HEK293 (cell line): ENCODE data around the gene SUPT3H.

Experiments used
- CTCF ChIA-PET: fragments of 350-600 bp; formaldehyde crosslinking; extraction: SDS; loops from one replicate; lab custom pipeline; 2021; ENCODE audit warnings: antibody characterized with exemption; lab: Yijun Ruan, JAX
- POLR2A ChIA-PET: fragments of 300-600 bp; formaldehyde crosslinking; extraction: SDS; loops from one replicate; lab custom pipeline; 2020; ENCODE audit warnings: antibody characterized with exemption, inconsistent platforms; lab: Yijun Ruan, JAX
- H3K27ac ChIP-seq: fragments of 200-500 bp; sonication (Bioruptor generic); 2 replicates; pipeline ENCODE4 v1.5.1; 2014; ENCODE audit warnings: low read depth, low read length, control low read depth, inconsistent platforms; ENCODE audit errors: extremely low read depth
- H3K36me3 ChIP-seq, 2 experiments: fragments of 200-500 bp in 1 of 2; sonication (Bioruptor generic) in 1 of 2; 1 replicate in 1 of 2; 2 replicates in 1 of 2; pipeline ENCODE4 v1.5.1; 2014 to 2017; ENCODE audit warnings: inconsistent platforms in 2 of 2, low read length in 2 of 2; ENCODE audit not compliant: control insufficient read depth in 2 of 2, insufficient read depth in 1 of 2
- H3K4me1 ChIP-seq: fragments of 200-500 bp; sonication (Bioruptor generic); 2 replicates; pipeline ENCODE4 v1.5.1; 2014; ENCODE audit warnings: mild to moderate bottlenecking, low read length, inconsistent platforms; ENCODE audit not compliant: control insufficient read depth, insufficient read depth
- H3K4me3 ChIP-seq: 2 replicates; pipeline ENCODE4 v1.5.1; 2011; ENCODE audit warnings: low read depth, mild to moderate bottlenecking, control low read depth, low read length, moderate library complexity
- H3K9me3 ChIP-seq: fragments of 200-500 bp; sonication (Bioruptor generic); 2 replicates; pipeline ENCODE4 v1.5.1; 2014; ENCODE audit warnings: low read depth, low read length, inconsistent platforms; ENCODE audit not compliant: control insufficient read depth, insufficient read depth
- HOXC10 ChIP-seq: sonication (generic); formaldehyde crosslinking; IDR thresholded peaks from 2 replicates; pipeline ENCODE4 v1.8.1; 2023; ENCODE audit warnings: mild to moderate bottlenecking, missing genetic modification reagents
- HOXD13 ChIP-seq: sonication (generic); formaldehyde crosslinking; IDR thresholded peaks from 2 replicates; pipeline ENCODE4 v1.8.0; 2022; ENCODE audit warnings: missing genetic modification reagents, borderline replicate concordance
- KLF1 ChIP-seq: fragments of 450-650 bp; formaldehyde crosslinking; IDR thresholded peaks from 2 replicates; pipeline ENCODE4 v1.5.1; 2016; ENCODE audit warnings: missing biosample characterization, missing genetic modification characterization
- KLF17 ChIP-seq: fragments of 450-650 bp; formaldehyde crosslinking; IDR thresholded peaks from 2 replicates; pipeline ENCODE4 v1.5.1; 2016; ENCODE audit warnings: missing biosample characterization, missing genetic modification characterization
- KLF9 ChIP-seq: fragments of 450-650 bp; formaldehyde crosslinking; IDR thresholded peaks from 2 replicates; pipeline ENCODE4 v1.5.1; 2016; ENCODE audit warnings: missing biosample characterization, missing genetic modification characterization, low read depth
- MYNN ChIP-seq: fragments of 450-650 bp; formaldehyde crosslinking; IDR thresholded peaks from 2 replicates; pipeline ENCODE4 v1.5.1; 2016; ENCODE audit warnings: missing biosample characterization, missing genetic modification characterization, borderline replicate concordance
- RBAK ChIP-seq: fragments of 450-650 bp; formaldehyde crosslinking; IDR thresholded peaks from 2 replicates; pipeline ENCODE4 v1.5.1; 2016; ENCODE audit warnings: missing biosample characterization, missing genetic modification characterization
- TCF7L2 ChIP-seq: IDR thresholded peaks from 2 replicates; pipeline ENCODE4 v1.6.1; 2011; ENCODE audit warnings: low read depth, mild to moderate bottlenecking, inconsistent platforms, low read length, moderate library complexity, borderline replicate concordance
- ZBTB20 ChIP-seq: fragments of 450-650 bp; formaldehyde crosslinking; IDR thresholded peaks from 2 replicates; pipeline ENCODE4 v1.5.1; 2016; ENCODE audit warnings: missing biosample characterization, missing genetic modification characterization
- ZNF202 ChIP-seq: fragments of 450-650 bp; formaldehyde crosslinking; IDR thresholded peaks from 2 replicates; pipeline ENCODE4 v1.5.1; 2016; ENCODE audit warnings: missing biosample characterization, missing genetic modification characterization, borderline replicate concordance
- ZNF23 ChIP-seq: fragments of 450-650 bp; formaldehyde crosslinking; IDR thresholded peaks from 2 replicates; pipeline ENCODE4 v1.5.1; 2016; ENCODE audit warnings: missing biosample characterization, missing genetic modification characterization, borderline replicate concordance
- ZNF24 ChIP-seq: fragments of 450-650 bp; formaldehyde crosslinking; IDR thresholded peaks from 2 replicates; pipeline ENCODE4 v1.5.1; 2016; ENCODE audit warnings: missing biosample characterization, missing genetic modification characterization
- ZNF26 ChIP-seq: fragments of 450-650 bp; formaldehyde crosslinking; IDR thresholded peaks from 2 replicates; pipeline ENCODE4 v1.5.1; 2016; ENCODE audit warnings: missing biosample characterization, missing genetic modification characterization
- ZNF292 ChIP-seq: fragments of 450-650 bp; formaldehyde crosslinking; IDR thresholded peaks from 2 replicates; pipeline ENCODE4 v1.5.1; 2016; ENCODE audit warnings: low read depth, missing biosample characterization, missing genetic modification characterization, borderline replicate concordance
- ZNF366 ChIP-seq: fragments of 450-650 bp; formaldehyde crosslinking; conservative IDR thresholded peaks from 2 replicates; pipeline ENCODE4 v1.5.1; 2016; ENCODE audit warnings: missing biosample characterization, missing genetic modification characterization
- ZNF391 ChIP-seq: fragments of 450-650 bp; formaldehyde crosslinking; IDR thresholded peaks from 2 replicates; pipeline ENCODE4 v1.5.1; 2016; ENCODE audit warnings: low read depth, missing biosample characterization, missing genetic modification characterization, borderline replicate concordance
- ZNF426 ChIP-seq: fragments of 450-650 bp; formaldehyde crosslinking; IDR thresholded peaks from 2 replicates; pipeline ENCODE4 v1.5.1; 2017; ENCODE audit warnings: missing biosample characterization, missing genetic modification characterization, mild to moderate bottlenecking, inconsistent platforms, moderate library complexity
- ZNF571 ChIP-seq: fragments of 450-650 bp; formaldehyde crosslinking; IDR thresholded peaks from 2 replicates; pipeline ENCODE4 v1.5.0; 2017; ENCODE audit warnings: missing biosample characterization, missing genetic modification characterization
- ZNF596 ChIP-seq: fragments of 450-650 bp; IDR thresholded peaks from 2 replicates; pipeline ENCODE4 v1.5.0; 2018; ENCODE audit warnings: missing biosample characterization, mild to moderate bottlenecking, missing genetic modification characterization, moderate library complexity
- ZNF626 ChIP-seq: fragments of 450-650 bp; sonication (Bioruptor Pico); formaldehyde crosslinking; IDR thresholded peaks from 2 replicates; pipeline ENCODE4 v1.5.1; 2018; ENCODE audit warnings: missing biosample characterization, missing genetic modification characterization, inconsistent platforms
- ZNF660 ChIP-seq: fragments of 450-650 bp; IDR thresholded peaks from 2 replicates; pipeline ENCODE4 v1.5.1; 2018; ENCODE audit warnings: missing biosample characterization, mild to moderate bottlenecking, missing genetic modification characterization
- ZNF707 ChIP-seq: fragments of 450-650 bp; formaldehyde crosslinking; IDR thresholded peaks from 2 replicates; pipeline ENCODE4 v1.5.1; 2016; ENCODE audit warnings: missing biosample characterization, missing genetic modification characterization
- ZNF768 ChIP-seq: fragments of 450-650 bp; formaldehyde crosslinking; IDR thresholded peaks from 2 replicates; pipeline ENCODE4 v1.5.1; 2018; ENCODE audit warnings: missing biosample characterization, mild to moderate bottlenecking, missing genetic modification characterization
- ZXDB ChIP-seq: fragments of 450-650 bp; formaldehyde crosslinking; IDR thresholded peaks from 2 replicates; pipeline ENCODE4 v1.5.1; 2016; ENCODE audit warnings: missing biosample characterization, missing genetic modification characterization

SUPT3H gene

GRCh38 chr6:45094831-45095230 lies 282.9 kb downstream of the SUPT3H start (continued):
- TF ChIP-seq HOXD13 (CRISPR knock-in tag) (no peak), TCF7L2 (no peak), ZNF26 (tag by site-specific recombination) (no peak)

GRCh38 chr6:45092135-45092534 lies 285.6 kb downstream of the SUPT3H start:
- Histone ChIP-seq H3K4me3 (no peak overlapping the region), H3K36me3 (no peaks in the 10 kb centered on the region), H3K27ac (no peak overlapping the region), H3K9me3 (no peaks in the 10 kb centered on the region), H3K4me1 (no peaks in the 10 kb centered on the region)
- CTCF ChIA-PET = no interaction called here
- TF ChIP-seq ZNF292 (tag by site-specific recombination) = no peak
- TF ChIP-seq ZBTB20 (tag by site-specific recombination) = no peak
- POLR2A ChIA-PET = no interaction called here

- POLR2A ChIA-PET = no interaction called here
- TF ChIP-seq ZXDB (no peak), ZNF660 (tag by site-specific recombination) (no peak), ZNF24 (tag by site-specific recombination) (no peak), ZNF768 (no peak), KLF17 (tag by site-specific recombination) (no peak), ZNF366 (tag by site-specific recombination) (no peak), HOXC10 (CRISPR knock-in tag) (no peak), ZNF707 (tag by site-specific recombination) (no peak), ZNF626 (tag by site-specific recombination) (no peak), ZNF23 (tag by site-specific recombination) (no peak), ZNF596 (tag by site-specific recombination) (no peak), KLF1 (tag by site-specific recombination) (no peak), ZNF391 (tag by site-specific recombination) (no peak), ZNF426 (no peak), MYNN (no peak), KLF9 (tag by site-specific recombination) (no peak), RBAK (no peak), ZNF202 (tag by site-specific recombination) (no peak), ZNF571 (no peak), TCF7L2 (no peak)
- no peaks in the 10 kb centered on the region for H3K9me3 ChIP-seq
- H3K27ac ChIP-seq = no peak overlapping the region
- H3K36me3 ChIP-seq = no peaks in the 10 kb centered on the region
- CTCF ChIA-PET = interaction anchor here (0.6 to 1.3 kb wide), 4 partner anchors 9 to 611 kb away, joined by 3 to 4 read pairs (median 3); no protein-coding TSS in a partner anchor
- H3K4me3 ChIP-seq = no peak overlapping the region
- H3K4me1 ChIP-seq = no peaks in the 10 kb centered on the region
Observed at GRCh38 chr6:45086360-45087084, 291.2 kb downstream of the SUPT3H start.
